Type B pancreatic cell (in vitro differentiated cells): ENCODE results near the gene MED27. TPM values are rescaled to one million over a fixed set of nuclear protein-coding genes. Genes with fewer than 3 reads are reported as not detected.

Source experiments
- DNase-seq: peaks from one replicate; pipeline ENCODE4 v3.0.0; 2021; ENCODE audit warnings: mixed read lengths; ENCODE audit not compliant: unreplicated experiment; ENCODE audit errors: extremely low spot score
- H3K27ac Mint-ChIP-seq: 2 replicates; pipeline ENCODE4 v1.8.0; 2021; ENCODE audit warnings: mild to moderate bottlenecking, mixed read lengths
- H3K27me3 Mint-ChIP-seq: 2 replicates; pipeline ENCODE4 v1.8.0; 2021; ENCODE audit warnings: mixed read lengths
- H3K36me3 Mint-ChIP-seq: 2 replicates; pipeline ENCODE4 v1.8.0; 2021; ENCODE audit warnings: mixed read lengths
- H3K4me1 Mint-ChIP-seq: one replicate; pipeline ENCODE4 v1.8.0; 2021; ENCODE audit warnings: mixed read lengths; ENCODE audit not compliant: unreplicated experiment
- H3K4me3 Mint-ChIP-seq: 2 replicates; pipeline ENCODE4 v1.8.0; 2021; ENCODE audit warnings: mild to moderate bottlenecking, mixed read lengths
- H3K9me3 Mint-ChIP-seq: 2 replicates; pipeline ENCODE4 v1.8.0; 2021; ENCODE audit warnings: mixed read lengths
- CTCF ChIP-seq: fragments of 200-600 bp; sonication (generic); conservative IDR thresholded peaks from 2 replicates; pipeline ENCODE4 v1.5.0; 2021; ENCODE audit warnings: antibody characterized with exemption, mild to moderate bottlenecking
- total RNA-seq: library from RNA; stranded (reverse); gene quantifications from 2 replicates; pipeline ENCODE4 v1.2.1, GENCODE V29; 2021; ENCODE audit warnings: low replicate concordance

The MED27 gene
- total RNA-seq, 1 donor from 2014 or later: 21.7 TPM

DNA sequence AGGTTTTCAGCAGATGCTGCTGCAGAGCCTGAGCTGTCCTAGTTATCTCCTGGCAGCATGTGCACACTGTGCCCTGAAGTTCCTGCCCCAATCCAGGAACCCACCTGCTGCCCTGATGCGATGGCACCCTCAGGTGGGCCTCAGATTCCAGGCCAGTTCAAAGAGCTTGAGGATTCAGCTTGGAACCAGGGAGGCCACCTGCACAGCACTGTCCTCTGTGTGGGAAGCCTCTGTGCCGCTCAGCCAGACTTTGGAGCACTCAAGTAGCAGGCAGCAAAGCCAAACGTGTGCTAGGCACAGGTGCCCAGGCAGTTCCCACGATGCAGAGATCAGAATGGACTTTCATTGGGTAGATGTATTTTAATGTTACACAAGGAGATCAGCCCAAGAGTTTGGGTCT is 207.0 kb downstream of the MED27 start:
- no peak for DNase-seq
- Mint-ChIP-seq H3K27me3 (no peaks in the 10 kb centered on the region), H3K36me3 (no peaks in the 10 kb centered on the region), H3K27ac (no peak overlapping the region), H3K4me1 (peaks cover 14% of the 10 kb centered on the region), H3K4me3 (no peak overlapping the region), H3K9me3 (no peaks in the 10 kb centered on the region)
- no peak for TF ChIP-seq CTCF

- Mint-ChIP-seq H3K27me3 (no peaks in the 10 kb centered on the region), H3K9me3 (no peaks in the 10 kb centered on the region), H3K4me3 (no peak overlapping the region), H3K27ac (no peak overlapping the region), H3K4me1 (peaks cover 14% of the 10 kb centered on the region), H3K36me3 (no peaks in the 10 kb centered on the region)
- no peak for DNase-seq
- peak; percentile 57 for TF ChIP-seq CTCF
These were observed 207.7 kb downstream of the MED27 start for GRCh38 chr9:131872006-131872405.

GRCh38 chr9:131870156-131870555 is 209.5 kb downstream of the MED27 start:
- H3K4me1 Mint-ChIP-seq: peaks cover 14% of the 10 kb centered on the region
- H3K27me3 Mint-ChIP-seq: no peaks in the 10 kb centered on the region
- DNase-seq: no peak
- no peaks in the 10 kb centered on the region for H3K36me3 Mint-ChIP-seq
- H3K9me3 Mint-ChIP-seq: no peaks in the 10 kb centered on the region
- TF ChIP-seq CTCF: no peak
- H3K27ac Mint-ChIP-seq: no peak overlapping the region
- no peak overlapping the region for H3K4me3 Mint-ChIP-seq

- H3K36me3 Mint-ChIP-seq: no peaks in the 10 kb centered on the region
- H3K27me3 Mint-ChIP-seq: no peaks in the 10 kb centered on the region
- peaks cover 14% of the 10 kb centered on the region for H3K4me1 Mint-ChIP-seq
- no peak overlapping the region for H3K27ac Mint-ChIP-seq
- DNase-seq: no peak
- H3K9me3 Mint-ChIP-seq: no peaks in the 10 kb centered on the region
- TF ChIP-seq CTCF: no peak
- H3K4me3 Mint-ChIP-seq: no peak overlapping the region
These were observed 210.3 kb downstream of the MED27 start for GRCh38 chr9:131869348-131869747.

DNA sequence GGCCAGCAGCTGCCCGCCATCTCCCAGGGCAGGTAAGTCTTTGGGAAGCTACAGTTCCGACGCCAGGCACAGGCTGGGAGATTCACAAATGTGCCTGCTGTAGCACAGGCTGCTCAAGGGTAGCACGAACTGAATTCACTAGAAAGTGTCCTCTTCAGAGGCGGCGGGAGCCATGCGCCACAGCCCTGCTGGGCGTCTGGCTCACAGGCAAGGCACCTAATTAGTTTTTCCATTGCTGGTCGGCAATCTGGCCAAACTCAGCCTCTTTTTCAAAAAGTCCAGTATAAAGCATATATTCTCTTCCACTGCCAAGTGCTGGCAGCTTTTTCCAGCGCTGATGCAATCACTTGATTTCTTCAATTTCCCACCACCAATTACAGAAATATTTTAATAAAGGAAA is 210.9 kb downstream of the MED27 start:
- no peak overlapping the region for H3K4me3 Mint-ChIP-seq
- DNase-seq: no peak
- TF ChIP-seq CTCF: no peak

GRCh38 chr9:131867611-131868192 is 212.0 kb downstream of the MED27 start:
- no peak overlapping the region for H3K4me3 Mint-ChIP-seq
- H3K27ac Mint-ChIP-seq: no peak overlapping the region
- peaks cover 14% of the 10 kb centered on the region for H3K4me1 Mint-ChIP-seq
- TF ChIP-seq CTCF: no peak
- H3K9me3 Mint-ChIP-seq: no peaks in the 10 kb centered on the region
- no peak for DNase-seq
- no peaks in the 10 kb centered on the region for H3K27me3 Mint-ChIP-seq
- no peaks in the 10 kb centered on the region for H3K36me3 Mint-ChIP-seq

More for the DNA sequence above, 210.9 kb downstream of the MED27 start:
- Mint-ChIP-seq H3K27me3 (no peaks in the 10 kb centered on the region), H3K36me3 (no peaks in the 10 kb centered on the region), H3K9me3 (no peaks in the 10 kb centered on the region), H3K27ac (no peak overlapping the region), H3K4me1 (peaks cover 14% of the 10 kb centered on the region)
